Gastroesophageal sphincter (tissue), 3 donors: Measurements from ENCODE around the gene SDK1.

Experiments used
- EP300 ChIP-seq: sonication (generic); formaldehyde crosslinking; IDR thresholded peaks from one replicate; pipeline ENCODE4 v1.6.1; 2017; ENCODE audit warnings: antibody characterized with exemption, mild to moderate bottlenecking
- TF ChIP-seq, protein P1 (sequence below), 4 experiments: fragments of 200-600 bp in 2 of 4; fragments of 450-650 bp in 2 of 4; sonication (generic) in 1 of 4; IDR thresholded peaks; one replicate each; pipeline ENCODE4 v1.5.1; 2017 to 2019; ENCODE audit warnings: antibody characterized with exemption in 4 of 4, mild to moderate bottlenecking in 2 of 4, moderate library complexity in 2 of 4

GRCh38 chr7:3981281-3981680 is 680.2 kb downstream of the SDK1 start:
- TF ChIP-seq, protein P1, sequence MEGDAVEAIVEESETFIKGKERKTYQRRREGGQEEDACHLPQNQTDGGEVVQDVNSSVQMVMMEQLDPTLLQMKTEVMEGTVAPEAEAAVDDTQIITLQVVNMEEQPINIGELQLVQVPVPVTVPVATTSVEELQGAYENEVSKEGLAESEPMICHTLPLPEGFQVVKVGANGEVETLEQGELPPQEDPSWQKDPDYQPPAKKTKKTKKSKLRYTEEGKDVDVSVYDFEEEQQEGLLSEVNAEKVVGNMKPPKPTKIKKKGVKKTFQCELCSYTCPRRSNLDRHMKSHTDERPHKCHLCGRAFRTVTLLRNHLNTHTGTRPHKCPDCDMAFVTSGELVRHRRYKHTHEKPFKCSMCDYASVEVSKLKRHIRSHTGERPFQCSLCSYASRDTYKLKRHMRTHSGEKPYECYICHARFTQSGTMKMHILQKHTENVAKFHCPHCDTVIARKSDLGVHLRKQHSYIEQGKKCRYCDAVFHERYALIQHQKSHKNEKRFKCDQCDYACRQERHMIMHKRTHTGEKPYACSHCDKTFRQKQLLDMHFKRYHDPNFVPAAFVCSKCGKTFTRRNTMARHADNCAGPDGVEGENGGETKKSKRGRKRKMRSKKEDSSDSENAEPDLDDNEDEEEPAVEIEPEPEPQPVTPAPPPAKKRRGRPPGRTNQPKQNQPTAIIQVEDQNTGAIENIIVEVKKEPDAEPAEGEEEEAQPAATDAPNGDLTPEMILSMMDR (IDR thresholded peaks at IDR 0.05): no peak
- no peak for TF ChIP-seq EP300
